Activated T-cell treated with anti-CD3 and anti-CD28 coated beads, Interleukin-2, amount 50 U/mL, for 72 hours (primary cell): Measurements from ENCODE around the gene SH3GL1. TPM values are rescaled to one million over a fixed set of nuclear protein-coding genes. Genes with fewer than 3 reads are reported as not detected.

ENCODE experiments used
- ATAC-seq, 2 donors: fragments of 150-1000 bp; cut with Tn5 transposase; replicated peaks in 1 of 2; 2 replicates each; pipeline ENCODE4 v1.10.0; 2021; ENCODE audit warnings: moderate library complexity in 2 of 2, mild to moderate bottlenecking in 1 of 2
- DNase-seq, 2 donors: peaks; one replicate each; pipeline ENCODE4 v3.0.0; 2021 to 2022; ENCODE audit warnings: mixed read lengths in 1 of 2
- H3K27ac Mint-ChIP-seq: one replicate; pipeline ENCODE4 v1.8.0; 2022; ENCODE audit warnings: mild to moderate bottlenecking, moderate library complexity, mixed read lengths
- H3K27me3 Mint-ChIP-seq: one replicate; pipeline ENCODE4 v1.8.0; 2022; ENCODE audit warnings: low read depth, mixed read lengths
- H3K36me3 Mint-ChIP-seq, 2 donors: one replicate each; pipeline ENCODE4 v1.8.0; 2022; ENCODE audit warnings: mixed read lengths in 2 of 2, mild to moderate bottlenecking in 1 of 2; ENCODE audit not compliant: insufficient read depth in 2 of 2
- H3K4me1 Mint-ChIP-seq: one replicate; pipeline ENCODE4 v1.8.0; 2022; ENCODE audit warnings: low read depth, mixed read lengths
- H3K4me3 Mint-ChIP-seq, 2 donors: one replicate each; pipeline ENCODE4 v1.8.0; 2022; ENCODE audit warnings: mild to moderate bottlenecking in 2 of 2, mixed read lengths in 2 of 2, moderate library complexity in 2 of 2
- H3K9me3 Mint-ChIP-seq, 2 donors: one replicate each; pipeline ENCODE4 v1.8.0; 2022; ENCODE audit warnings: mixed read lengths in 2 of 2
- total RNA-seq, 2 donors: library from RNA; stranded (reverse); gene quantifications; one replicate each; pipeline ENCODE4 v1.2.3, GENCODE V29; 2022

SH3GL1 gene
- total RNA-seq, 2 donors from 2014 or later = 40.6 TPM

DNA sequence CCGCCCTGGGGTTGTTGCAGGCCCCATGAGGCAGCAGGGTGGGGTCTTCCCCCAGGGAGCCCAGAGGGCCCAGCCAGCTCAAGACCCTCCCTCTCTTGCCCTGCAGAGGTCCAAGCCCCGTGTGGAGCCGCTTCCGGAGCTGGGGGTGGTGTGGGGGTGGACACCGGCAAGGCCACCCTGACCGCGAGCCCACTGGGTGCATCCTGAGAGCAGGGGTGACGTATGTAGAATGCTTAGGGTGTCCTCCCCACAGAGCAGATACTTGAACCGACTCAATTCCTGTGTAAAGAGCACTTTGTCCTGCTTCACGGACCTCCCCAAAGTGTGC, 42.4 kb upstream of the SH3GL1 start:
- ATAC-seq (no peak), DNase-seq (no peak)
- Mint-ChIP-seq H3K27ac (no peak overlapping the region), H3K36me3 (peaks cover 4 to 10% of the 10 kb centered on the region in 2 donors), H3K9me3 (no peaks in the 10 kb centered on the region), H3K4me3 (no peak overlapping the region), H3K27me3 (no peaks in the 10 kb centered on the region), H3K4me1 (no peaks in the 10 kb centered on the region)

DNA sequence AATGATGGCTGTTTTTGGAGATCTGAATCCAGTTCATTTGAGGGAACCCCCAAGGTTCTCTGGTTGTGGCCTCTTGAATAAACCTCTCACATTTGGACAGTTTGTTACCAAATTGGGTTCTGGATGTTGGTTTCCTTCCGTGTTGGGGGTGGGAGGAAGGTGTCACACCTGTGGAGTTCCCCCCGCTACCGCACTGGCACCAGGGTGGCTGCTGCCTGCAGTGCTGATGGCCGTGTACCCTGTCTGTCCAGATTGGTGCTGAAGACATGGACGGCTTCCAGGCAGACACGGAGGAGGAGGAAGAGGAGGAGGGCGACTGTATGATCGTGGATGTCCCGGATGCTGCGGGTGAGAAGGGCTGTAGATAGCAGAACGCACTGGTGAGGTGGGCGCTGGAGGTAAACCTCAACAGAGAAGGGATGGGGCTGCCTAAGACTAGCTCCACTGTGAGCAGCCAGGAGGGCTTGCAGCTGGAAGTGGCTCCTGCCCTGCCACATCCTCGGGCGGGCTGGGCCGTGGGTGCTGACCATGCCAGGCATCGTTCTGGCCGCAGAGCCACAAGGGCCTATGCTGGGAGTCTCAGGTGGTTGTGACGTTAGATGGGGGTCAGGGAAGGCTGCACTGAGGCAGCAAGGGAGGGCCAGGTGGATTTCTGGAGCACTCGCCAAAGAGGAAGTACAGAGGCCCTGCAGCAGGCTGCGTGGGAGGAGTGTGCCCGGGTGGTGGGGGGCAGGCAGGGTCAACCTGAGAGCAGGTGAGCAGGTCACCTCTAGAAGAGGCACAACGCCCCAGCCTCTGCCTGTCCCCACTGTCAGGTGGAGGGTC, 41.9 kb upstream of the SH3GL1 start:
- Mint-ChIP-seq H3K27ac (peak overlapping the region; percentile 64), H3K36me3 (peaks cover 4 to 10% of the 10 kb centered on the region in 2 donors), H3K27me3 (no peaks in the 10 kb centered on the region), H3K4me3 (no peak overlapping the region), H3K4me1 (no peaks in the 10 kb centered on the region), H3K9me3 (no peaks in the 10 kb centered on the region)
- ATAC-seq (peak in 1 of 2 donors; percentile 6), DNase-seq (no peak)

DNA sequence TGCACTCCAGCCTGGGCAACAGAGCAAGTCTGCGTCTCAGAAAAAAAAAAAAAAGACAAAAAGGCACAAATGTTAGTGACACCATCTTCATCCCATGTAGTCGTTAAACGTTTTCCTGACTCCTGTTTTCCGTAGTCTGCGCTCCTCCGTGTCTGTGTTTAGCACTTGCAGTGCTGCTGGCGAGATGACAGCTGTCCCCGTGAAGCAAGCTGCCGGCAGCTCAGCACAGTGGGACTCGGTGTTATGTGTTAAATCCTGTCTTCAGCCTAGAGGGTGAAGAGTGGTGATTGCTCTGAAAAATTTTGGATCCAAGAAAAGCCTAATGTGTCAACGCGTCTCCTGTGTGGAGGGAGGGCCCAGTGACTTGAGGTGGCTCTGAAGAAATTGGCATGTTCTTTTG, 38.9 kb upstream of the SH3GL1 start:
- DNase-seq (no peak), ATAC-seq (no peak)
- Mint-ChIP-seq H3K27me3 (no peaks in the 10 kb centered on the region), H3K9me3 (no peaks in the 10 kb centered on the region), H3K4me1 (no peaks in the 10 kb centered on the region), H3K36me3 (peaks cover 4 to 18% of the 10 kb centered on the region in 2 donors), H3K4me3 (no peak overlapping the region), H3K27ac (no peak overlapping the region)

DNA sequence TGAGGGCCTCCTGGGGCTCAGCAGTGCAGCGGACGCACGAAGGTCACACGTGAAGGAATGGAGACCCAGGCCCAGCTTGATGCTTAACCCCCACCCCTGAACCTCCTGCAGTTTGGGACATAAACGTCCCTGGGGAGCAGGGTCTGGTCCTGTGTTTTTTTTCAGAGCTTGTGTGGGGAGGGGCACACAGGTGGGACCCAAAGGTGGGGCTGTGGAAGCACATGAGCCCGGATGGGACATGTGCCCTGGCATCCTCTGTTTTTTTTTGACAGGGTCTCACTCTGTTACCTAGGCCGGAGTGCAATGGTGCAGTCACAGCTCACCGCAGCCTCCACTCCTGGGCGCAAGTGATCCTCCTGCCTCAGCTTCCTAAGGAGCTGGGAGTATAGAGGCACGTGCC, 36.8 kb upstream of the SH3GL1 start:
- H3K4me1 Mint-ChIP-seq = no peaks in the 10 kb centered on the region
- no peak for DNase-seq
- H3K27ac Mint-ChIP-seq = no peak overlapping the region
- ATAC-seq = no peak
- H3K36me3 Mint-ChIP-seq = peaks cover 5 to 25% of the 10 kb centered on the region in 2 donors
- no peak overlapping the region for H3K4me3 Mint-ChIP-seq
- no peaks in the 10 kb centered on the region for H3K27me3 Mint-ChIP-seq
- H3K9me3 Mint-ChIP-seq = no peaks in the 10 kb centered on the region

DNA sequence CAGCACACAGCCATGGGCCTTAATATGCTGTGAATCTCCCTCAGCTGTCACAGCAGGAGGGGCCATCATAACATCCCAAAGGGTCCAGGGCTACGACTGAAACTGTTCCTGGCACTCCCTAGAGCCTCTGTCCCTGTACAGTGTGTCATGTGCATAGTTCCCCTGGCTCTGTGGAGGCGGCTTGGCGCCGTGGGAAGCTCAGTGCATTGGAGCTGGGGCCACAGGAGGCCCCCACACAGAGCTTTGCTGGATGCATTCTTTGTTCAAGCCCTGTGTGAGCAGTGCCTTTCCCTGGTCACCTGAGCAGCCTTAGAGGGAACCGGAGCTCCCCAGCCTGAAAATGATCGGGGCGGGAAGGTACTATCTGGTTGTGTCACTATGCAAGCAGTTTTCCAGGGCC, 35.9 kb upstream of the SH3GL1 start:
- Mint-ChIP-seq H3K36me3 (peaks cover 5 to 28% of the 10 kb centered on the region in 2 donors), H3K9me3 (no peaks in the 10 kb centered on the region), H3K27ac (no peak overlapping the region), H3K4me1 (no peaks in the 10 kb centered on the region), H3K27me3 (no peaks in the 10 kb centered on the region), H3K4me3 (no peak overlapping the region)
- peak in 1 of 2 donors; percentile 13 for ATAC-seq
- no peak for DNase-seq

DNA sequence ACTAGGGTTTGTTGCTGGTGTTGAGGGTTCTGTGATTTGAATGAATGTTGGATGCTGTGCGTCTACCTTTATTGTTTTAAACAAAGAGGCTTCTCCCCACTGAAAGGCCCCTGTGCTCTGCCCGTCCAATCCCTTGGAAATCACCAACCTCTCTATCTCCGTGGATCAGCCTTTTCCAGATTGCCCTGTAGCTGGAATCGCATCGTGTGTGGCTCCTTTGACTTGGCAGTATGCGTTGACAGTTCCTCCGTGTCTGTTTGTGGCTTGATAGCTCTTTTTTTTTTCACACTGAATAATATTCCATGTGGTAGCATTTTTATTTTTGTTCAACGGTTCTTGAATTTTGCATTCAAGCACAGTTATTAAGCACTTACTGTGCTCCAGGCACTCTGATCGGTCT, 34.0 kb upstream of the SH3GL1 start:
- peaks cover 9 to 33% of the 10 kb centered on the region in 2 donors for H3K36me3 Mint-ChIP-seq
- no peak overlapping the region for H3K27ac Mint-ChIP-seq
- H3K9me3 Mint-ChIP-seq = no peaks in the 10 kb centered on the region
- ATAC-seq (no peak), DNase-seq (no peak)
- H3K4me1 Mint-ChIP-seq = no peaks in the 10 kb centered on the region
- H3K27me3 Mint-ChIP-seq = no peaks in the 10 kb centered on the region
- H3K4me3 Mint-ChIP-seq = no peak overlapping the region

DNA sequence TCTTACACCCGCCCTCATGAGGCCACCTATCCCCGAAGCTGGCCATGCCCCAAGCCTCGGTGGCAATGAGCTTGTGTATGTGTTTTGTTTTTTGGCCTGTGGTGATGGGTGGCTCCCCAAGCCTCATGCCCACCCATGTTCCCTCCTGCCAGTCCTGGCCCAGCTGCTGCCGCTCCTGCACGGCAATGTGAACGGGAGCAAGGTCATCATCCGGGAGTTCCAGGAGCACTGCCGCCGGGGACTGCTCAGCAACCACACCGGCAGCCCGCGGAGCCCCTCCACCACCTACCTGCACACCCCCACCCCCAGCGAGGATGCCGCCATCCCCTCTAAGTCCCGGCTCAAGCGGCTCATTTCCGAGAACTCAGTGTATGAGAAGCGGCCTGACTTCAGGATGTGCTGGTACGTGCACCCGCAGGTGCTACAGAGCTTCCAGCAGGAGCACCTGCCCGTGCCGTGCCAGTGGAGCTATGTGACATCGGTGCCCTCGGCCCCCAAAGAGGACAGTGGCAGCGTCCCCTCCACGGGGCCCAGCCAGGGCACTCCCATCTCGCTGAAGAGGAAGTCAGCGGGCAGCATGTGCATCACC, 32.7 kb upstream of the SH3GL1 start:
- H3K27me3 Mint-ChIP-seq = no peaks in the 10 kb centered on the region
- no peaks in the 10 kb centered on the region for H3K9me3 Mint-ChIP-seq
- ATAC-seq (no peak), DNase-seq (no peak)
- no peaks in the 10 kb centered on the region for H3K4me1 Mint-ChIP-seq
- no peak overlapping the region for H3K4me3 Mint-ChIP-seq
- peaks cover 11 to 39% of the 10 kb centered on the region in 2 donors for H3K36me3 Mint-ChIP-seq
- H3K27ac Mint-ChIP-seq = no peak overlapping the region

DNA sequence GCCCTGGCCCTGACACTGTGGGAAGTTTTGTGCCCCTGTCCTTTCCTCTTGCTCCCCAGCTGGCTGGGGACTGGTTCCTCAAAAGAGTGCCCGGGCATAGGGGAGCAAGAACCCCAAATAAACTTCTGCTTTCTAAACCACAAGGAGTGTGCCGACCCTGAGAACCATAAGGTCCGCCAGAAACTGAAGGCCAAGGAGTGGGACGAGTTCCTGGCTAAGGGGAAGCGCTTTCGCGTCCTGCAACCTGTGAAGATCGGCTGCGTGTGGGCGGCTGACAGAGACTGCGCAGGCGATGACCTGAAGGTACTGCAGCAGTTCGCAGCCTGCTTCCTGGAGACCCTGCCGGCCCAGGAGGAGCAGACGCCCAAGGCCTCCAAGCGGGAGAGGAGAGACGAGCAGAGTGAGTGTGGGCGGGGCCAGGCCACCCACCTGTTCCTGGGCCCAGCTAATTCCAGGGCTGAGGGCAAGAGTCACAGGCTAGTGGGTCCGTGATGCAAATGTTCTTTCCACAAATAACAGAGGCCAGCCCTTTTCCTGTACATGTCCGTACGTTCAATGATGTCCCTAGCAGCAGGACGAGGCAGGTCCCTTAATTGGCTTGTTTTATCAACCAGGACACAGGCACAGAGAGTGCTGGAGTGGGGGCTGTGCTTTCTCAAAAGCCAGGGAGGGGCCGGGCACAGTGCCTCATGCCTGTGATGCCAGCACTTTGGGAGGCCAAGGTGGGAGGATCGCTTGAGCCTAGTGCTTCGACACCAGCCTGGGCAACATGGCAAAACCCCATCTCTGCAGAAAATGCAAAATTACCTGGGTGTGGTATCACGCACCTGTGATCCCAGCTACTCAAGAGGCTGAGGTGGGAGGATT, 31.7 kb upstream of the SH3GL1 start:
- ATAC-seq (no peak), DNase-seq (no peak)
- Mint-ChIP-seq H3K4me3 (no peak overlapping the region), H3K36me3 (peaks cover 9 to 37% of the 10 kb centered on the region in 2 donors), H3K27me3 (no peaks in the 10 kb centered on the region), H3K9me3 (no peaks in the 10 kb centered on the region), H3K27ac (no peak overlapping the region), H3K4me1 (no peaks in the 10 kb centered on the region)

DNA sequence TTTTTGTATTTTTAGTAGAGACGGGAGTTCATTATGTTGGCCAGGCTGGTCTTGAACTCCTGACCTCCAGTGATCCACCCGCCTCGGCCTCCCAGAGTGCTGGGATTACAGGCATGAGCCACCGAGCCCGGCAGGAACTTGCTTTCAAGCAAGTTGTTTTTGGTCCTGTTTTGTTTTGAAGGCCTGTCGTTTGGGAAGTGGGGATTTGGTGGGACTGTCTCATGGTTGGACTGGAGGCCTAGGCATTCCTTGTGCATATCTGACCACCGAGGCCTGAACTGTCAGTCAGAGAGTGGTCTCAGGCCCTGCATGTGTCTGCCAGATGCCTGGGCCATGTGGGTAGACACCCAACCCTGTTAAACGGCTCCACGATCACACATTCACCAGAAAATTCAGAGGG, 30.9 kb upstream of the SH3GL1 start:
- H3K36me3 Mint-ChIP-seq = peaks cover 9 to 37% of the 10 kb centered on the region in 2 donors
- H3K27ac Mint-ChIP-seq = no peak overlapping the region
- ATAC-seq = no peak

DNA sequence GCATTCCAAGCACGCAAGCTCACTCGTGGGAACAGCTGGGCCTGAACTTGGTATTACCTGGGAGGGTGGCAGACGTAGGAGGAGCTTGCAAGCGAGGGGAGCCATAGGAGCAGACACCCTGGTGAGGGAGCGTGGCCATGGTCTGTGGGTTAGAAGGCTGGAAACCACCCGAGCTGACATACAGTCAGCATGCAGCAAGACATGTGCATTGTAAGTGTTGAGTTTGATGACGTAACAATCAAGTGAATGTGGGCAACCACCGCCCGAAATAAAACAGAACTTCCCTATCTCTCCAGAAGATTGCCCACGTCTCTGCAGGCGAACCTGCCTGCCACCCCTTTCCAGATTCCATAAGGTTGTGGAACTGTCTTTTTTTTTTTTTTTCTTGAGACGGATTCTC, 30.4 kb upstream of the SH3GL1 start:
- no peak overlapping the region for H3K4me3 Mint-ChIP-seq
- DNase-seq (no peak), ATAC-seq (no peak)
- peaks cover 9 to 40% of the 10 kb centered on the region in 2 donors for H3K36me3 Mint-ChIP-seq
- no peaks in the 10 kb centered on the region for H3K27me3 Mint-ChIP-seq
- no peak overlapping the region for H3K27ac Mint-ChIP-seq
- no peaks in the 10 kb centered on the region for H3K4me1 Mint-ChIP-seq
- H3K9me3 Mint-ChIP-seq = no peaks in the 10 kb centered on the region

More for the DNA sequence above, 30.9 kb upstream of the SH3GL1 start:
- Mint-ChIP-seq H3K27me3 (no peaks in the 10 kb centered on the region), H3K4me3 (no peak overlapping the region), H3K4me1 (no peaks in the 10 kb centered on the region), H3K9me3 (no peaks in the 10 kb centered on the region)
- DNase-seq = no peak

DNA sequence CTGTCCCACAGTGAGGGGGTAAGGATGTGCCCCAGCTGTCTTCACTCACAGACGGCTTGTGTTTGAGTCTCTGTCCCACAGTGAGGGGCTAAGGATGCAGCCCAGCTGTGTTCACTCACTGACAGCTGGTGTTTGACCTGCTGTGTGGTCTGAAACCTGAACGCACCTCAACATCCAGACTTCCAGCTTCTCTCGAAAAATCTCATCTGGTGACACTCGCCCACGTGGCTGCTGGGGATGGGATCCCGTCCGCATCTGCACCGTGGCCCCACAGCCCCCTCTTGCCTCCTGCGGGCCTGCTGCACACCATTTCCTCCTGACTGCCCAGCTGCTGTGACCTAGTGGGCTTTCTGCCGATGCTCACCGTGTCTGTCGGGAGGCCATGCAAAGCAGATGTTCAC, 29.4 kb upstream of the SH3GL1 start:
- DNase-seq = no peak
- H3K9me3 Mint-ChIP-seq = no peaks in the 10 kb centered on the region
- H3K4me3 Mint-ChIP-seq = no peak overlapping the region
- no peak overlapping the region for H3K27ac Mint-ChIP-seq
- peaks cover 9 to 36% of the 10 kb centered on the region in 2 donors for H3K36me3 Mint-ChIP-seq
- no peaks in the 10 kb centered on the region for H3K4me1 Mint-ChIP-seq
- no peak for ATAC-seq
- no peaks in the 10 kb centered on the region for H3K27me3 Mint-ChIP-seq

DNA sequence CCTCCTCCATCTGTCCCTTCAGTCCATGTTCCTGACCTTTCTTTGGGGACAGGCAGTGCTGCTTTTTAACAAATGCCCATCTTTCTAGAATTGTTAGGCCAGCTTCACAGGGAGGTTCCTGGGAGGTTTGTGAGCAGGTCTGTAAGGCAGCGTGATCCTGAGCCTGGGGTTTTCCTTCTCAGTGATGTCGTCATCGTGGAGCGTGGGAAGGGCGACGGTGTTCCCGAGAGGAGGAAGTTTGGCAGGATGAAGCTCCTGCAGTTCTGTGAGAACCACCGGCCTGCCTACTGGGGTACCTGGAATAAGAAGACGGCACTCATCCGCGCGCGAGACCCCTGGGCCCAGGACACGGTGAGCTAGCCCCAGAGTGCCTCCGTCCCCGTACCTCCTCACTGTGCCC, 28.9 kb upstream of the SH3GL1 start:
- Mint-ChIP-seq H3K27me3 (no peaks in the 10 kb centered on the region), H3K36me3 (peaks cover 9 to 32% of the 10 kb centered on the region in 2 donors), H3K4me3 (no peak overlapping the region), H3K4me1 (no peaks in the 10 kb centered on the region), H3K27ac (no peak overlapping the region), H3K9me3 (no peaks in the 10 kb centered on the region)
- DNase-seq = no peak
- no peak for ATAC-seq

DNA sequence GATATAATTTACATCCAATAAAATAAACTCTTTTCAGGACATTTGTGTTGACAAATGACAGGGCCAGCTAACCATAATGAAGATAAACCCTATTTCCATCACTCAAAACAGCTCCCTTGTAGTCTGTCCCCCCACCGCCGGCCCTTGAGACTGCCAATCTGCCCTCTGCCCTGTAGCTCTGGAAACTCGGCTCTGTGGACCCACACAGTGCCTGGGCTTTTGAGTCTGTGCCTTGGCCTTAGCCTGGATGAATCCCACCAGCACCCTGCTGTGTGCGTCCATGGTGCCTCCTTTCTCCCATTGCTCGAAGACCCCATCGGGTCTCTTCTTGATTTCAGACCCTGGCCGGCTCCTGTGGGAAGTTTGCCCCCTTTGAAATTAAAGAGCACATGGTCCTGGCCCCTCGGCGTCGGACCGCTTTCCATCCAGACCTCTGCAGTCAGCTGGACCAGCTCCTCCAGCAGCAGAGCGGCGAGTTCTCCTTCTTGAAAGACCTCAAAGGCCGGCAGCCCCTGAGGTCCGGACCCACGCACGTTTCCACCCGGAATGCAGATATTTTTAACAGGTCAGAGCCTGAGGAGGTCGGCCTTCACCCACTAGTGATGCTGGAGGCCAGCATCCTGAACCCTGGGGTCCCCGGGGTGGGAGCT, 28.1 kb upstream of the SH3GL1 start:
- H3K27ac Mint-ChIP-seq = no peak overlapping the region
- no peaks in the 10 kb centered on the region for H3K4me1 Mint-ChIP-seq
- no peak overlapping the region for H3K4me3 Mint-ChIP-seq
- ATAC-seq = no peak
- H3K27me3 Mint-ChIP-seq = no peaks in the 10 kb centered on the region
- no peak for DNase-seq
- peaks cover 9 to 35% of the 10 kb centered on the region in 2 donors for H3K36me3 Mint-ChIP-seq
- no peaks in the 10 kb centered on the region for H3K9me3 Mint-ChIP-seq
